Right renal cortex interstitium (tissue), 3 donors: Measurements from ENCODE around the gene TARBP2. TPM values are rescaled to one million over a fixed set of nuclear protein-coding genes. Genes with fewer than 3 reads are reported as not detected.

Source experiments
- DNase-seq, 3 donors: peaks; one replicate each; pipeline ENCODE4 v3.0.0-alpha.2; 2013; ENCODE audit warnings: low read depth in 3 of 3, low spot score in 2 of 3
- polyA plus RNA-seq, 3 donors: library from polyadenylated mRNA; unstranded; fragments of 120-200 nt; gene quantifications; one replicate each; pipeline ENCODE4 v1.2.1, GENCODE V29; 2013; ENCODE audit not compliant: insufficient read length in 3 of 3

Gene TARBP2
- polyA plus RNA-seq, 3 donors = 40.0 to 44.5 (median 42.7) TPM

DNA sequence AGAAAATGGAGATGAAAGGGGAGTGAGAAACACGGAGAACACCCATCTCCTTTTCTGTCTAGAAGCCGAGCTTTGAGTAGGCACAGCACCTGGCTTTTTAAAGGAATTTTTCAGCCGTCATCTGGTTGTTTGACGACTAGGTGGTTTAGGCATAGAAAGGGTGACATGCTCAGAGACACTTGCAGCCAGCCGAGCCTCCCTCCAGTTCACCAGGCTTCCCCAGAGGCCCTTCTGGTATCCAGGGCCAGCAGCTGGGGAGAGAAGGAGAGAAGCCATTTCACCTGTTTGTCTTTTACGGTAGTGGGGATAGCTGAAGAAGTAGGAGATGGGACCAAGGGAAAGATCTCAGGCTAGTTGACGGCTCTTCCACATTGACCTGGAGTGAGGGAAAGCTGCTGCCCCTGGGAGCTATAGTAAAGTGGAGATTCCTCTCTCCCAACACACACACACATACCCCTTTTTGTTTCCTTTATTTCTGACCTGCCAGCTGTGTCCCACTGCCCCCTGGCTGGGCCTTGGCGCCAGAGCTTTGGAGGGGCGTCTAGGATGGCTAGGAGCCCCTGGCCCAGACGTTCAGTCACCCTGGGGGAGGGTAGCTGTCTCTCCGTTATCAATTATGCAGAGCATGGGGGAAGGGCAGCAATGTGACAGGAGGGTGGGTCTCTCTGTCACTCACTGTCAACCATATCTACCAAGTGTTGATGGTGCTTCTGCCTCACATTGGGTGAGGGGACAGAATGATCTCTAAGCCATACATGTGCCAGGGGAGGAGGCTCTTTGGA is 7.3 kb upstream of the TARBP2 start:
- no peak for DNase-seq

DNA sequence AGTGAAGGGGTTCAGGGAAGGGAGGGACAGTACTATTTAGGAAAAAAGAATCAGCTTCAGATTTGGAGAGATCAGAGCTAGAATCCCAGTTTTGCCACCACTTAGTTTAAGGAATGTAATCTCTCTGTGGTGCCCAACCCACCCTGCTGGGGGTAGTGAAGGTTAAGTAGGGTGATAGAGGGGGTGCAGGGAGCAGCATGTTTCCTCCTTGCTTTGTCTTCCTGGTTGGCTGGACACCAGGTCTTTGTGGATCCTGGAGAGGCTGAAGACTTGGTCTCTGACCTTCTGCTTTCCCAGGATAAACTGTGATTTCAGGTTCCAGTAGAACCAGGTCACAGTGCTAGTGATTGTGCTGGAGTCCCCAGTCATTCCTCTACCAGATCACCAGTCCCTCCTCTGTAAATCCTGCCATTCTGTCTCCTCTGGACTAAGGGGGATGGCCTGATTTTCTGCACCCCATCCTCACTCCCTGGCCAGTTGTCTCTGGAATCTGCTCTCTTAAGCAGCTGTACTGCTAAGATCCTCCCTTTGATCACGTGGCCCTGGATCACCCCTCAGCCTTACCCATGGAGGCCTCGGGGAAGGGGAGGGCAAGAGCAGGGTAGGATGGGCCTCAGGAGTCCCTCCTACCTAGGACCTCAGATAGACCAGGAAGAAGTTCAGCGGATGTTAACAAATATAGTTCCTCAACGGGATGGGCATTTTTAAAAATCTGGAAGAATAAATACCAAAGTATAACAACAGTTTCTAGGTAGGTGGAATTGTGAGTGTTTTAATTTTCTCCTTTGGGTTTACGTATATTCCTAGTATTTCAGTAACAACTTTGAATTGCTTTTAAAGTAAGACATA is 5.0 kb upstream of the TARBP2 start:
- no peak for DNase-seq

DNA sequence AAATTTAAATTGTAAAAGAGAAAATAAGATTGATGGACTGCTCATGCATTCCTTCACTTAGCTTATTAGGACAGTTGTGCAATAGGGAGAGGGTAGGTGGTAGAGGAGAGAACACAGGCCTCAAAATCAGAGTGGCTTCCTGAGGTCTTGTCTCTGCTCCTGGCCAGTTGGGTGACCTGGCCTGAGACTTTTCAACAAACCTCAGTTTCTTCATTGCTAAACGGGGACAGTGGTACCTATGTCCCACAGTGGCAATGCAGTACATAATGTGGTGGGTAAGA is 4.4 kb upstream of the TARBP2 start:
- DNase-seq = no peak

DNA sequence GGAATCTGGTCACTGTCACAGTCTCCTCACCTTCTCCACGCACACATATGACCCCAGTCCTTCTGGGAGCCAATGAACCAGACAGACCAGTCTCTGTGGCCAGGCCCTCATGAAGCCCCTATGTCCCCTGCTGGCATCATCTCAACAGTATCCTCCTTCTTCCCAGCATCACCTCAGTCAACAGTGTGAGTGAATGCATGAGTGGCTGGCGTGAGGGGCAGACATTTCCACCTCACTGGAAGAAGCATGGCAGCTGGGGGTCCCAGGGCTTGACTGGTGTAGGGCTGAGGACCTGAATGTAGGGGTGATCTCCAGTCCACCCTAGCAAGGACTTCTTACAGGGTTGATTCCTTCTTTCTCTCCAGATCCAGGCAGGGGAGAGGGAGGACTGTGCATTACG is 3.6 kb upstream of the TARBP2 start:
- DNase-seq = no peak

DNA sequence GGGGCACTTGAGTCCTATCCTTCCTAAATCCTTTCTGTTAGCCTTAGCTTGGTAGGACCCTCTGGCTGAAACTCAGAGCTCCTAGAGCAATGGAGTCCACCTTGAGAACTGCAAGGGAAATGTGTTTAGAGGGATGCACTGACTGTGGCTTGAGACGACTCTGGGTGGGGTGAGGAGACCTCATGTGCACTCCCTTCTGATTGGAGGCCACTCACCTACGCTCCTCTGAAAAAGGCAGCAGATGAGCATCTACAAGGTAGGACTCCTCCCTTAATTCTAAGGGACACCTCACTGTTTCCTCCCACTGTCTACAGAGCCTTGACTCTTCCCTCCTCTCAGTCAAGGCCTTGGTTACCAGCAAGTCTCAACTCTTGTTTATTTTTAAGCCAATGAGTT is 2.9 kb upstream of the TARBP2 start:
- DNase-seq = no peak

DNA sequence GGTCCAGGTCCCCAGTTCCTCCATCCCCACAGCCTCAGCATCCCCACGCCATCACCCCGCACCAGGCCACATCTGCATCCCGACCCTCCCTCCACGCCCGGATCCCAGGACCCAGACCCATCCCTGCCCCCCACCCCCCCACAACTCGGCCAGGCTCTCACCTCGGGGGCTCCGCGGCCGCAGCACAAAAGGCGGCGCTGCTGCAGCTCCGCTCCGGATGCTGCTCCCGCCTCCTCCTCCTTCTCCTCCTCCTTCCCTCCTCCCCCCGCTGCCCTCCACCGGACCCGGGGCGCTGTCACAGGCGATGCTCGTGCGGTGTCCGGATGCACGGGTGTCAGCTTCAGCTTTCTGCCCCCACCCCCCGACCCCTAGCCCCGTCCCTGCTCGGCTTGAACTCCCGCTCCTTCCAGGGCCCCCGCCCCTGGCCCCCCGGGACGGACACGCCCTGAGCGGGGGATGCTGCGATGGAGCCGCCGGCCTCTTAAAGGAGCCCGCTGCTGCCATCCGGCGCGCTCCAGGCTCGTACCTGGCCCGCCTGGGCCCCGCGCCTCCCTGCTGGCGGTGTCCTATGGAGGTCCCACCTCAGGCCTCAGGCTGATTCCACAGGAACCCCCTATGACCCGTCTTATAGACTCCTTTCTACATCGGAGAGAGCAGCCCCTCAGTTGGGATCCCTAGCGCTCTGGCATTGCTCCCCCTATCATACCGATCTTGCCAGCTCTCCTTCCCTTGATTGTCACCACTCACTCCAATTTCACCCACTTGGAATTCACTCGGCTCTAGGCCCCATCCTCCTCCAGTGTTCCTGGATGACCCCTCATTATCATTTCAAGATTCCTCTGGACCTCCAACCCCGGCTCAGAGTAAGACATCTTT is 1.6 kb upstream of the TARBP2 start, which contains the start of gene MAP3K12:
TSS of gene MAP3K12 (minus strand) at position 193 of the 876 bp plus-strand sequence. CDS start 12,067 bp downstream, outside the sequence.
- no peak for DNase-seq

DNA sequence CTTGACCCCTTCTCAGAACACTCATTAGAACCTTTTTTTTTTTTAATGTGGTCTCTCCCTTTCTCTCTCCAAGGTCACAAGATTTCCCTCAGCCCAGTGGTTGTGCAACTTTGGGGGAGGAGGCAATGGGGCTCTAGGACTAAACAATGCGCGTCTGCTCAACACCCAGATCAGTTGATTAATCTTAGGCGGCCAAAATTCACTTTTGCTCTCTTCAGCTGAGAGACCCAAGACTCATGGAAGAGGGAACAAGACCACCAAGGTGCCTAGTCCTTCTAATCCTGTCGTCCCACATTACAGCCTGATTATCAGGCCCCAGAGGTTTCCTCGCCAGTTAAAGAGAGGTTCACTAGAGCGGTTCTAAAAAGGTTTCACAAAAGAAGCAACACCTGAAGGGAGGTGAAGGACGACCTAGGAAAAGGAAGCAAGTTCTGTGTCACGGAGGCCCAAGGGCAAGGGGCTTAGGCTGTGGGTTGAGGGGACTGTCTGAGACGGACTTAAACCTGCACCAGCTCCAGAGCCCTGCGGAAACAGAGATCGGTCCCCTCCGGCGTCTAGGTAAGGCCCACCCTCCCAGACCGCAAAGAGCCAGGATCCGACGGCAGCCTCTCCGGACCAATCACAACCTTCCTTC is 824 bp upstream of the TARBP2 start:
- no peak for DNase-seq

DNA sequence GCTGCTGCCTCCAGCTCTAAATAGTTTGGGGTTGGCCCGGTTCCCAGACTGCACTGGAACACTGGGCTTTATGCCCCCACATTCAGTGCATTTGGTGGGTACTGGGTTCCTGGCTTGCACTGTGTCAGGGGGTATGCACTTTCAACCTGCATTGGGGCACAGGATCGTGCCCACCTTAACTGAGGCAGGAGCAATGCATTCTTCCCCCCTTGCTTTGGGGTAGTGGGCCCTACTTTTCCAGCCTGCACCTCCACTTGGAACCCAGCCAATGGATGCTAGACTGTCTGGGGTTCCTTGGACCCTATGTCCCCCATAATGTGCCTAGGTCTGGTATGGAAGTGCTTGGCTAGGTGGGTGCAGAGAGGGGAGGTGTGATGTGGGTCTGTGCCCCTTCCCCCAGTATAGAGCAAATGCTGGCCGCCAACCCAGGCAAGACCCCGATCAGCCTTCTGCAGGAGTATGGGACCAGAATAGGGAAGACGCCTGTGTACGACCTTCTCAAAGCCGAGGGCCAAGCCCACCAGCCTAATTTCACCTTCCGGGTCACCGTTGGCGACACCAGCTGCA is 615 bp downstream of the TARBP2 start:
- DNase-seq = no peak

DNA sequence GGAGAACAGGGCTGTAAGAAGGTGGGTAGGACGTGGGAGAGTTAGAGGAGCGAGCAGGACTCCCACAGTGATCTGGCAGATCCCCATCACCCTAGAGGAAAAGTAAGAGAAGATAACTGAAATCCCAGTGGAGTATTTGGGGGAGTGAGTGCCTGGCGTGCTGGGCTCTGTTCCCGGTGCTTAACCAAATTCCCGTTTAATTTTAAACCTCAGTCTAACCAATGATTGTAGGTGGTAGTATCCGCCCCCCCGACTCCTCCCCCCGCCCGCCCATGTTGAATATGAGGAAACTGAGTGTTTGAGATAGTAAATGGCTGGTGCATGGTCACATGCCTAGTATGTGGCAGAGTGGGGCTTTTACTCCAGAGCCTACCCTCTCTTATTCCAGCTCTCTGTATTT is 1.2 kb downstream of the TARBP2 start:
- no peak for DNase-seq

DNA sequence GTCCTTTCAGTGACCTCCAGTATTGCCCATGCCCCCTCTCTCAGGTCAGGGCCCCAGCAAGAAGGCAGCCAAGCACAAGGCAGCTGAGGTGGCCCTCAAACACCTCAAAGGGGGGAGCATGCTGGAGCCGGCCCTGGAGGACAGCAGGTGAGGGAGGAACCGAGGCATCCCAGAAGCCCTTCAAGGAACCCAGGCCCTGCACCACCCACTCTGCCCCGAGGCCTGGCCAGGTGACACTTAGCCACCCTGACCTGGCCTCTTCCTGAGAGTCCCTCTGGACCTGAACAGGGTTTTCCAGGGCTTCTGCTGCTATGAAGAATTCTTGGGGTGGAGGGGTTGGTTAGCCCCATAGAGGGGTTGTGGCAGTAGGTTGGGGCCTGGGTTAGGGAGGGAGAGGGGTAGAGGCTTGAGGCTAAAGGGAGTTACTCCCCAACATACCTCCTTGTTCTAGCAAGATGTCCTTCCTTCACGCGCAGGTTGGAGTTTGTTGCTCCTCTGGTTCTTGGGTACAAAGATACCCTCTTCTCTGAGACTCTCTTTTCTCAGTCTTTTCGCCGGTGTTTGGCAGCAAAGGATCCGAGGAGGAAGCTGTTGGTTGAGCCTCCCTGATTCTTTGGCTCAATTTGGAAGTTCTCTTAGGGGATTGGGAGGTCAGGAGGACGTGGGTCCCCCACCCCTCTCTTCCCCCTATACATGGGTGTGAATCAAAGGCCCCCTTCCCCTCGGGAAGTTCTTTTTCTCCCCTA is 2.1 kb downstream of the TARBP2 start:
- DNase-seq = no peak

DNA sequence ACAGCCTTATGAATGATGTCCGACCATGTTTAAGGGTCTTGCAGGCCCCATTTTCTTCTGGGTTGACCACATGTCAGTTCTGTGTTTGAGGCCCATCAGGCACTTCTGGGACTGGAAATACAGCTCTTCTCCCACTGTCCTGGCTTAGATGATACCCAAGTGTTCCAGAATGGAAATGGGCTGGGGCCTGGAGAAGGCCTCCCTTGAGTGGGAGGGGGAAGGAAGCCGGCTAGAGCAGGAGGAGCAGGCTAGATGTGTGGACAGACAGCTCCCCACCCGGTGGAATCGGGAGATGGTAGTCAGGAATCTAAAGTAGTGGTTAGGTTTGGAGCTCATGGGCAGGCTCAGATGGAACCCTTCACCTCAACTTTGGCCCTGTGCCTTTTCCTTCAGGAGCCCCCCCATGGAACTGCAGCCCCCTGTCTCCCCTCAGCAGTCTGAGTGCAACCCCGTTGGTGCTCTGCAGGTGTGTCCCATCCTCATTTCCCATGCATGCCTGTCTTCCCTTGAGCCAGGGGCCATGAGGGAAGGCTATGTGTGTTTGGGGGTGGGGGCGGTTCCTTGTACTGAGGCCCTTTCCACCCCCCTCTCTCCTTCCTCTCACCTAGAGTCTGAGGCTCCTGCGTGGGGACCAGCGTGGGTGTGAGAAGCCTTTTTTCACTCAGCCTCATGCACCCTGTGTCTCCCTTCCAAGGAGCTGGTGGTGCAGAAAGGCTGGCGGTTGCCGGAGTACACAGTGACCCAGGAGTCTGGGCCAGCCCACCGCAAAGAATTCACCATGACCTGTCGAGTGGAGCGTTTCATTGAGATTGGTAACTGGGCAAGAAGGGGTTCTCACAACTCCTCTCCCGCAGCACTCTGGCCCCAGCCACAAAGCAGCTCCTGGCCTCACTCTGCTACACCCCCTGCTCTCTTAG is 3.2 kb downstream of the TARBP2 start:
- no peak for DNase-seq

DNA sequence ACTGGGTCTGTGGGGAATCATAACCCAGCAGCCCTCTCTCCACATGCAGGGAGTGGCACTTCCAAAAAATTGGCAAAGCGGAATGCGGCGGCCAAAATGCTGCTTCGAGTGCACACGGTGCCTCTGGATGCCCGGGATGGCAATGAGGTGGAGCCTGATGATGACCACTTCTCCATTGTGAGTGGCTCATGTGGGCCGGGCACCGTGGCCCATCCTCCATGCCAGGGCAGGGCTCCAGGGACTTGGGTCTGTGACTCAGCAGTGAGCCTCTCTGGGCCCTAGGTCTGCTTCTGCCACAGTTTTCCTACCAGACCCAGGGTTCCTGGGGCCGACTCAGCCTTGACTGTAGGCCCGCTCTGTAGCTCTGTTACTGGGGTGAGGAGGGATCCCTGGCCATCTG is 4.0 kb downstream of the TARBP2 start:
- DNase-seq = no peak

DNA sequence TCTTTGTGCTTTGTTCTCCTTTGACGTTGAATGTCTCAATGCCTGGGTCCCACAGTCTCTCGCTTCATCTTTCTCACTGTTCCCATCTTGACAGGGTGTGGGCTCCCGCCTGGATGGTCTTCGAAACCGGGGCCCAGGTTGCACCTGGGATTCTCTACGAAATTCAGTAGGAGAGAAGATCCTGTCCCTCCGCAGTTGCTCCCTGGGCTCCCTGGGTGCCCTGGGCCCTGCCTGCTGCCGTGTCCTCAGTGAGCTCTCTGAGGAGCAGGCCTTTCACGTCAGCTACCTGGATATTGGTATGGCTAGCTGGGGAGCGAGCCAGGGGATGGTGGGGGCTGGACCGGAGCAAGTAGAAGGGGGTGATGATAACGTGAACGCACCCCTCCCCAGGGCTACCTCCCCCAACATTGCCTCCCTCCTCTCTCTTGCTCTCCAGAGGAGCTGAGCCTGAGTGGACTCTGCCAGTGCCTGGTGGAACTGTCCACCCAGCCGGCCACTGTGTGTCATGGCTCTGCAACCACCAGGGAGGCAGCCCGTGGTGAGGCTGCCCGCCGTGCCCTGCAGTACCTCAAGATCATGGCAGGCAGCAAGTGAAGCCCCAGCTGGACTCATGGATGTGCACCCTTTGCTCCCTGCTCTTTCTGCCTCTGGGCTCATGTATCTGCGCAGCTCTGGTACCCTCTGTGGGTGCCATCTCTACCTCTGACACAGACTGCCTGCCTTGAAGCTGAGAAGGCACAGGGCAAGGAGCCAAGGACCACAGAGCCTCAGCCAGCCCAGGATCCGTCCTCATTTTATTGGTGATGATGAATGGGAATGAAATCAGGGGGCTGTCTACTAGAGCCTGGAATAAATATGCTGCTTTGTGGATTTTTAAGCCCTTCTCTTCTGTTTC is 4.7 kb downstream of the TARBP2 start:
- DNase-seq = no peak

DNA sequence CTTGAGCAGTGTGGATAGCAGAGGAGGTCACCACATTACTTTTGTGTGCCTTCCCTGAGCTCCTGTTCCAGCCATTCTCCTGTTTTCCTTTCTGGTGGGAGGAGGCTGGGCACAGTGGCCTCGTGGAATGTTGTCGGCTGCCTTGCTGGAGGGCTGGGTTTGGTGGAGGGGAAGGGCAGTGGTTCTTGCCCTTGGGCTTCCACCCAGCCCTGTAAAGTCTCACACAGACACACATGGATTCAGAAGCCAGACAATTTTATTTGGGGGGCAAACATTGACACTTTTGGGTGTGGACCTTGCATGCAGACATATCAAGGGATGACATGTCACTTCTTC is 5.3 kb downstream of the TARBP2 start:
- no peak for DNase-seq

DNA sequence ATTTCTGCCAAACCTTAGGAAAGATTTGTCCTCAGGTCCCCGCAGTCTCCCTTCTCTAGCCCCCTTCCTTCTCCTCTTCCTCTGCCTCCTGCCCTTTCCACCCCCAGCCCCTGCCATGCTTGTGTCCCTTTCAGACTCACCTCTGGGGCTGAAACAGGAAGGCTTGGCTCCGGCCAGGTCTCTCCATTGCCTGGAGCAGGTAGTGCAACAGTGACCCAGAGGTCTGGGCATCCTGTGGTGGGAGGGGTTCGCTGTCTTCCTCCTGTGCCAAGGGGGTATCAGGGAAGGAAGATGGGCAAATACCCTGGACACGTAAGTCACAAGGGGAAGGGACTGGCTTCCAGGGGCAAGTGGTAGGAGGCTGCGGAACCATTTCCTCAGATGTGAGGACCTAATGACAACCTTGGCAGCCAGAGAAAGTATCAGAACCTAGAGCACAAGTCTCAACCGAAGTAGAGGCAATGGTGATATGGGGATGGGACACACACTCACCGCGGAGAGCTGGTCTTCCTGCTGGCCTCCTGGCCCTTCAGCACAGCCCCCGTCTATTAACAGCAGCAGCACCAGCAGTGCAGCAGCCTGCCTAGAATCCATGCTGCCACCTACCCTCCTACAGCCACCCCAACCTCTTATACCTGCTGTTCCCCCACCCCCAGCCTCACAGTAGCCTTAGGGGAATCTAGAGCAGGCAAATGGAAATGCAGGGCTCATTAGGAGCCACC is 6.0 kb downstream of the TARBP2 start, which contains the start of gene NPFF:
TSS of gene NPFF (minus strand) at position 604 of the 722 bp plus-strand sequence. CDS start at position 594, 10 bp downstream.
- DNase-seq = no peak

DNA sequence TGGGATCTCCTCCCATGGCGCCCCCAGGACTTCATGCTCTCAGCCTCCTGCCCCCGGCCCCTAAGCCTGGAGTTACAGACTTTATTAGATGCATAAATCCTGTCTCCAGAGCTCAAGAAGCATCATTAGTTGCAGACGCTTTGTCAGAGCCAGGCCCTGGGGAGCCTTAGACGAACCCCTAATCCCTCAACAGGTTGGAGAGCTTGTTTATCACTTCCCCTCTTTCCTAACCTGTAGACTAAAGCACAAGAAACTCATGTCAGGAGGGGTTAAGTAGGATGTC is 6.5 kb downstream of the TARBP2 start:
- DNase-seq = no peak

DNA sequence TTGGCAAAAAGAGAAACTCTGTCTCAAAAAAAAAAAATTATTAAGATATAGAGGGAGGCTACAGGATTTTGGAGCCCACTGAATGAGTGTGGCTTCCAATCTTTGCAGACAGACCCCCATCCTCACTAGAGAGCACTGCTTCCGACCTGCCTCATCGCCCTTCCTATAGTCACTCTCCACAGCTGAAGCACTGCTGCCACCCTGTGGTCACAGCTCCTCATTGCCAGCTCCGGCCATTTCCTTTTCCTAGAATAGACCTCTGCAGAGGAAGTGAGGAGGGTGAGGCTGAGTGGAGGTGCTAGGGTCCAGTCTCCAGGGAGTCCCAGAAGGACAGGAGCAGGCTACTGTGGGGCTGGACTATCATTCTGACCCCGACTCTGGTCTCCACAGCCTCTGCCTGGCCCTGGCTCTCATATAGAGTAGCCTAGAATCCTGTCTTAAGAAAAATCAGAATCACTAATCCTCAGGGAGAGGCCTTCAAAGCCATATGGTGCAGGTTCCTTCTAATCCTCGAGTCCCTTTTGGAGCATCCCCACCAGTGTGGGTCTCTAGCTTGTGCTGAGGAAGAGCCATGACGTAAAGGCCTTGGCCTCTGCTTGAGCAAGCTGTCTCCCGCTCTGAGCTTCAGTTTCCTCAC is 7.6 kb downstream of the TARBP2 start:
- peak in 2 of 3 donors; percentile 72 to 79 for DNase-seq
